DND-41 (cell line): ENCODE data around the gene DCTN3.

ENCODE experiments used
- EZH2 ChIP-seq: IDR thresholded peaks from 3 replicates; pipeline ENCODE4 v1.6.1; 2012; ENCODE audit warnings: borderline replicate concordance, low read depth, mild to moderate bottlenecking, moderate library complexity, low read length, inconsistent platforms; ENCODE audit not compliant: severe bottlenecking
- TF ChIP-seq, protein P1 (sequence below): IDR thresholded peaks from 2 replicates; pipeline ENCODE4 v1.5.1; 2012; ENCODE audit warnings: borderline replicate concordance, low read length, moderate library complexity, mild to moderate bottlenecking; ENCODE audit not compliant: poor library complexity, severe bottlenecking; ENCODE audit errors: extremely low read depth

DNA sequence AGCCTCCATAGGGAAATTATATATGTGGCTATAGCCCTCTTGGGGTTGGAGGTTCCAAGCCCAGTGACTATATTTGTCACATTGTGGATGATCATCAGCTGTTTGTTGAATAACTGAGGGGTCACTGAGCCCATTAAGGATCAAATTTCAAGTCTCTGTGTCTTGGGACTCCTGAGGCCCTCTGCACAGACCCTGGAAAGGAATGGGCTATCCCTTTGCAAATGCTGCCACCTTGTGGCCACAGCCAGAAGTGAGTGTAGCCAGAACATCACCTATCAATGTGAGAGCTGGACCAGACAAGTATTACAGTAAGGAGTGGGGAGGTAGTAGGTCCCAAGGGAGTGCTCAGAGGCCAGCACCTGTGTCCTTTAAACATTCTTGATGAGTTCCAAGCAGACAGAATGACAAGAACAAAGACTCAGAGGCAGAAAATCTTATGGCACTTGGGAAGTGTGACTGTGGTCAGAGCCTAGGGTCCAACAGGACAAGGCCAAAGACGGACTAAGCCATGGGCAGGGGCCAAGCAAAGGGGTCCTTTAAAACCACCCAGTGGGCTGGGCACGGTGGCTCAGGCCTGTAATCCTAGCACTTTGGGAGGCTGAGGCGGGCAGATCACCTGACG is 16.6 kb downstream of the DCTN3 start:
- TF ChIP-seq, protein P1, sequence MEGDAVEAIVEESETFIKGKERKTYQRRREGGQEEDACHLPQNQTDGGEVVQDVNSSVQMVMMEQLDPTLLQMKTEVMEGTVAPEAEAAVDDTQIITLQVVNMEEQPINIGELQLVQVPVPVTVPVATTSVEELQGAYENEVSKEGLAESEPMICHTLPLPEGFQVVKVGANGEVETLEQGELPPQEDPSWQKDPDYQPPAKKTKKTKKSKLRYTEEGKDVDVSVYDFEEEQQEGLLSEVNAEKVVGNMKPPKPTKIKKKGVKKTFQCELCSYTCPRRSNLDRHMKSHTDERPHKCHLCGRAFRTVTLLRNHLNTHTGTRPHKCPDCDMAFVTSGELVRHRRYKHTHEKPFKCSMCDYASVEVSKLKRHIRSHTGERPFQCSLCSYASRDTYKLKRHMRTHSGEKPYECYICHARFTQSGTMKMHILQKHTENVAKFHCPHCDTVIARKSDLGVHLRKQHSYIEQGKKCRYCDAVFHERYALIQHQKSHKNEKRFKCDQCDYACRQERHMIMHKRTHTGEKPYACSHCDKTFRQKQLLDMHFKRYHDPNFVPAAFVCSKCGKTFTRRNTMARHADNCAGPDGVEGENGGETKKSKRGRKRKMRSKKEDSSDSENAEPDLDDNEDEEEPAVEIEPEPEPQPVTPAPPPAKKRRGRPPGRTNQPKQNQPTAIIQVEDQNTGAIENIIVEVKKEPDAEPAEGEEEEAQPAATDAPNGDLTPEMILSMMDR: peak; percentile 95
- TF ChIP-seq EZH2: no peak
